AG04450 (cell line): ENCODE results near the gene MAB21L2. TPM values are rescaled to one million over a fixed set of nuclear protein-coding genes. Genes with fewer than 3 reads are reported as not detected.
A peak's percentile ranks its signal among the peaks of the same experiment; 100 is the strongest.

ENCODE experiments used
- CTCF ChIA-PET: fragments of 300-600, 350-600 bp; formaldehyde crosslinking; extraction: SDS; loops from one replicate; lab custom pipeline; 2022; ENCODE audit warnings: antibody characterized with exemption, inconsistent platforms; lab: Charles Lee
- POLR2A ChIA-PET: fragments of 350-600 bp; formaldehyde crosslinking; extraction: SDS; loops from one replicate; lab custom pipeline; 2021; ENCODE audit warnings: antibody characterized with exemption, inconsistent platforms; lab: Yijun Ruan, JAX
- DNase-seq: peaks from one replicate; pipeline ENCODE4 v3.0.0-alpha.2; 2011; ENCODE audit warnings: low read depth, low spot score
- H3K27ac ChIP-seq: one replicate; pipeline ENCODE4 v1.5.1; 2012; ENCODE audit warnings: low read depth, low read length, control low read depth
- H3K27me3 ChIP-seq: one replicate; pipeline ENCODE4 v1.6.0; 2012; ENCODE audit warnings: low read length; ENCODE audit not compliant: control insufficient read depth, insufficient read depth
- H3K4me3 ChIP-seq: 2 replicates; pipeline ENCODE4 v1.5.1; 2011; ENCODE audit warnings: mild to moderate bottlenecking, low read depth, low read length, control low read depth
- H3K9me3 ChIP-seq: 2 replicates; pipeline ENCODE4 v1.5.1; 2012; ENCODE audit warnings: low read length; ENCODE audit not compliant: control insufficient read depth, insufficient read depth
- CTCF ChIP-seq: IDR thresholded peaks from 2 replicates; pipeline ENCODE4 v1.5.1; 2011; ENCODE audit warnings: low read depth, low read length, control low read depth, inconsistent platforms
- polyA plus RNA-seq: library from polyadenylated mRNA; depleted of rRNA; stranded (reverse); fragments of >200 nt; gene quantifications from 2 replicates; pipeline ENCODE4 v1.2.3, GENCODE V29; 2011

MAB21L2 gene
- polyA plus RNA-seq, 1 experiment: 3.3 TPM

- no peaks in the 10 kb centered on the region; the same call in 1 of the 2 replicates for H3K9me3 ChIP-seq
- DNase-seq: no peak
- ChIA-PET POLR2A (no interaction called here), CTCF (interaction anchor here (0.7 to 1.6 kb wide), 3 partner anchors 30 to 593 kb away, joined by 3 read pairs; no protein-coding TSS in a partner anchor)
- H3K27ac ChIP-seq: no peak overlapping the region
- TF ChIP-seq CTCF: no peak
- no peaks in the 10 kb centered on the region for H3K27me3 ChIP-seq
- H3K4me3 ChIP-seq: no peak overlapping the region
These were observed 7.3 kb upstream of the MAB21L2 start for GRCh38 chr4:150574678-150575077.

- H3K9me3 ChIP-seq: no peaks in the 10 kb centered on the region; the same call in 1 of the 2 replicates
- no peak for TF ChIP-seq CTCF
- H3K4me3 ChIP-seq: no peak overlapping the region
- DNase-seq: no peak
- H3K27me3 ChIP-seq: no peaks in the 10 kb centered on the region
- no peak overlapping the region for H3K27ac ChIP-seq
- POLR2A ChIA-PET: no interaction called here
- CTCF ChIA-PET: no interaction called here
These were observed 4.2 kb upstream of the MAB21L2 start for GRCh38 chr4:150577796-150578195.

- H3K9me3 ChIP-seq: no peaks in the 10 kb centered on the region; the same call in 1 of the 2 replicates
- DNase-seq: no peak
- ChIA-PET POLR2A (interaction anchor here (0.7 kb wide), 1 partner anchor 207 kb away, joined by 9 read pairs; no protein-coding TSS in a partner anchor), CTCF (interaction anchor here (0.6 to 2.1 kb wide), 3 partner anchors 13 to 241 kb away, joined by 3 to 6 read pairs (median 5); no protein-coding TSS in a partner anchor)
- no peak for TF ChIP-seq CTCF
- H3K27me3 ChIP-seq: no peaks in the 10 kb centered on the region
- peak overlapping the region; percentile 60 for H3K4me3 ChIP-seq
- no peak overlapping the region for H3K27ac ChIP-seq
These were observed 3.0 kb upstream of the MAB21L2 start for GRCh38 chr4:150578745-150579501.

- ChIA-PET POLR2A (no interaction called here), CTCF (interaction anchor here (2.1 kb wide), 1 partner anchor 14 kb away, joined by 5 read pairs; no protein-coding TSS in a partner anchor)
- no peak for TF ChIP-seq CTCF
- no peaks in the 10 kb centered on the region for H3K27me3 ChIP-seq
- no peak overlapping the region for H3K27ac ChIP-seq
- peak overlapping the region; percentile 60 for H3K4me3 ChIP-seq
- DNase-seq: no peak
- no peaks in the 10 kb centered on the region; the same call in 1 of the 2 replicates for H3K9me3 ChIP-seq
These were observed 2.3 kb upstream of the MAB21L2 start for GRCh38 chr4:150579551-150580234.
